ENCODE measurements around the gene SERPINI1. TPM values are rescaled to one million over a fixed set of nuclear protein-coding genes. Genes with fewer than 3 reads are reported as not detected.

Gene SERPINI1
- total and polyA plus RNA-seq, 2 experiments from 2014 or later, result 13.2 to 23.1 TPM

GRCh38 chr3:167855306-167855705, 119.8 kb downstream of the SERPINI1 start:
- no peaks in the 10 kb centered on the region for H3K9me2 ChIP-seq (replicated peaks; ENCODE audit: insufficient read depth)
- no peak for TF ChIP-seq EZH2 (IDR thresholded peaks at IDR 0.05; ENCODE audit: borderline replicate concordance)
- TF ChIP-seq EZH2phosphoT487 (IDR thresholded peaks at IDR 0.05; ENCODE audit: low read depth, severe bottlenecking, unreplicated experiment), result no peak
- no peak for TF ChIP-seq CTCF (IDR thresholded peaks at IDR 0.05; ENCODE audit: poor library complexity)
- WGBS (ENCODE audit: low lambda C conversion rate, missing lambda C conversion rate), result 70% methylated on average over 1 of the region's 1 CpG
- H3K27me3 ChIP-seq, result no peaks in the 10 kb centered on the region
- no peaks in the 10 kb centered on the region for H3K36me3 ChIP-seq (replicated peaks; ENCODE audit: insufficient read depth, low read depth)
- H2AFZ ChIP-seq, result no peak overlapping the region
- no peak overlapping the region for H3K4me3 ChIP-seq
- H3K27ac ChIP-seq, result no peak overlapping the region
- H3K4me1 ChIP-seq (ENCODE audit: insufficient read depth), result no peaks in the 10 kb centered on the region
- no peak overlapping the region for H3K4me2 ChIP-seq
- no peaks in the 10 kb centered on the region for H3K79me2 ChIP-seq
- H3K9me3 ChIP-seq (ENCODE audit: low read depth), result no peaks in the 10 kb centered on the region
- H4K20me1 ChIP-seq (ENCODE audit: insufficient read depth, poor library complexity, severe bottlenecking), result no peaks in the 10 kb centered on the region
- no peak for DNase-seq (ENCODE audit: low spot score)

GRCh38 chr3:167858865-167859264, 123.3 kb downstream of the SERPINI1 start:
- WGBS (ENCODE audit: low lambda C conversion rate, missing lambda C conversion rate), result 98% methylated on average over 2 of the region's 2 CpGs
- no peaks in the 10 kb centered on the region for H4K20me1 ChIP-seq (ENCODE audit: insufficient read depth, poor library complexity, severe bottlenecking)
- H3K27ac ChIP-seq, result no peak overlapping the region

GRCh38 chr3:167859610-167860009, 124.1 kb downstream of the SERPINI1 start:
- Histone ChIP-seq H3K4me3 (no peak overlapping the region), H3K4me1 (ENCODE audit: insufficient read depth) (no peaks in the 10 kb centered on the region), H3K79me2 (no peaks in the 10 kb centered on the region), H3K36me3 (replicated peaks; ENCODE audit: insufficient read depth, low read depth) (no peaks in the 10 kb centered on the region), H4K20me1 (ENCODE audit: insufficient read depth, poor library complexity, severe bottlenecking) (no peaks in the 10 kb centered on the region), H3K9me3 (ENCODE audit: low read depth) (no peaks in the 10 kb centered on the region), H3K9me2 (replicated peaks; ENCODE audit: insufficient read depth) (no peaks in the 10 kb centered on the region), H2AFZ (no peak overlapping the region), H3K27ac (no peak overlapping the region), H3K4me2 (no peak overlapping the region), H3K27me3 (no peaks in the 10 kb centered on the region)
- TF ChIP-seq EZH2 (IDR thresholded peaks at IDR 0.05; ENCODE audit: borderline replicate concordance) (no peak), CTCF (IDR thresholded peaks at IDR 0.05; ENCODE audit: poor library complexity) (no peak), EZH2phosphoT487 (IDR thresholded peaks at IDR 0.05; ENCODE audit: low read depth, severe bottlenecking, unreplicated experiment) (no peak)
- WGBS (ENCODE audit: low lambda C conversion rate, missing lambda C conversion rate), result 92% methylated on average over 1 of the region's 1 CpG
- no peak for DNase-seq (ENCODE audit: low spot score)

More at GRCh38 chr3:167858865-167859264, 123.3 kb downstream of the SERPINI1 start:
- TF ChIP-seq CTCF (IDR thresholded peaks at IDR 0.05; ENCODE audit: poor library complexity) (no peak), EZH2phosphoT487 (IDR thresholded peaks at IDR 0.05; ENCODE audit: low read depth, severe bottlenecking, unreplicated experiment) (no peak), EZH2 (IDR thresholded peaks at IDR 0.05; ENCODE audit: borderline replicate concordance) (no peak)
- DNase-seq (ENCODE audit: low spot score), result no peak
- H3K27me3 ChIP-seq, result no peaks in the 10 kb centered on the region
- H3K36me3 ChIP-seq (replicated peaks; ENCODE audit: insufficient read depth, low read depth), result no peaks in the 10 kb centered on the region
- H3K9me3 ChIP-seq (ENCODE audit: low read depth), result no peaks in the 10 kb centered on the region
- H3K79me2 ChIP-seq, result no peaks in the 10 kb centered on the region
- no peaks in the 10 kb centered on the region for H3K4me1 ChIP-seq (ENCODE audit: insufficient read depth)
- no peak overlapping the region for H2AFZ ChIP-seq
- H3K4me3 ChIP-seq, result no peak overlapping the region
- no peak overlapping the region for H3K4me2 ChIP-seq
- H3K9me2 ChIP-seq (replicated peaks; ENCODE audit: insufficient read depth), result no peaks in the 10 kb centered on the region

GRCh38 chr3:167861649-167862048, 126.1 kb downstream of the SERPINI1 start:
- H4K20me1 ChIP-seq (ENCODE audit: insufficient read depth, poor library complexity, severe bottlenecking), result no peaks in the 10 kb centered on the region
- 84% methylated on average over 3 of the region's 3 CpGs for WGBS (ENCODE audit: low lambda C conversion rate, missing lambda C conversion rate)
- no peaks in the 10 kb centered on the region for H3K36me3 ChIP-seq (replicated peaks; ENCODE audit: insufficient read depth, low read depth)
- H3K79me2 ChIP-seq, result no peaks in the 10 kb centered on the region
- H3K4me1 ChIP-seq (ENCODE audit: insufficient read depth), result no peaks in the 10 kb centered on the region
- DNase-seq (ENCODE audit: low spot score), result no peak
- H3K9me3 ChIP-seq (ENCODE audit: low read depth), result no peaks in the 10 kb centered on the region
- TF ChIP-seq EZH2 (IDR thresholded peaks at IDR 0.05; ENCODE audit: borderline replicate concordance) (no peak), EZH2phosphoT487 (IDR thresholded peaks at IDR 0.05; ENCODE audit: low read depth, severe bottlenecking, unreplicated experiment) (no peak), CTCF (IDR thresholded peaks at IDR 0.05; ENCODE audit: poor library complexity) (no peak)
- H3K9me2 ChIP-seq (replicated peaks; ENCODE audit: insufficient read depth), result no peaks in the 10 kb centered on the region
- no peak overlapping the region for H3K4me2 ChIP-seq
- no peaks in the 10 kb centered on the region for H3K27me3 ChIP-seq
- H3K4me3 ChIP-seq, result no peak overlapping the region
- H3K27ac ChIP-seq, result no peak overlapping the region
- no peak overlapping the region for H2AFZ ChIP-seq

Data from hepatocyte (in vitro differentiated cells).